SU-DHL-6 (cell line): ENCODE results near the gene GHR.

Experiments used
- H2AFZ ChIP-seq: fragments of 200-600 bp; sonication (generic); 2 replicates; pipeline ENCODE4 v1.6.1; 2014; ENCODE audit warnings: low read depth, mild to moderate bottlenecking, moderate library complexity, mixed read lengths, antibody characterized with exemption, low read length; ENCODE audit not compliant: severe bottlenecking
- H3F3A ChIP-seq: fragments of 200-600 bp; shearing (Covaris generic); 2 replicates; pipeline ENCODE4 v1.6.0; 2016; ENCODE audit warnings: antibody characterized with exemption, mild to moderate bottlenecking; ENCODE audit not compliant: insufficient read depth
- H3K27ac ChIP-seq: fragments of 200-600 bp; sonication (generic); 2 replicates; pipeline ENCODE4 v1.5.1; 2016; ENCODE audit warnings: low read depth, mild to moderate bottlenecking, low read length, moderate library complexity, mixed read lengths
- H3K27me3 ChIP-seq: fragments of 200-600 bp; sonication (generic), shearing (Covaris generic); 2 replicates; pipeline ENCODE4 v1.6.0; 2014; ENCODE audit warnings: mild to moderate bottlenecking, low read length
- H3K36me3 ChIP-seq: fragments of 200-600 bp; sonication (generic); 2 replicates; pipeline ENCODE4 v1.6.1; 2014; ENCODE audit warnings: mild to moderate bottlenecking, low read length, mixed read lengths
- H3K4me2 ChIP-seq: fragments of 300-600, 200-600 bp; shearing (Covaris generic), sonication (generic); 2 replicates; pipeline ENCODE4 v1.6.0; 2014; ENCODE audit warnings: low read length, low read depth, mild to moderate bottlenecking; ENCODE audit not compliant: poor library complexity, severe bottlenecking
- H3K4me3 ChIP-seq: fragments of 200-600 bp; sonication (generic); 2 replicates; pipeline ENCODE4 v1.5.1; 2014; ENCODE audit warnings: antibody characterized with exemption, low read length, mild to moderate bottlenecking, mixed read lengths; ENCODE audit not compliant: insufficient read depth, poor library complexity, severe bottlenecking
- H3K79me2 ChIP-seq: fragments of 200-600 bp; sonication (generic); 2 replicates; pipeline ENCODE4 v1.6.1; 2014; ENCODE audit warnings: mild to moderate bottlenecking, low read length, moderate library complexity; ENCODE audit not compliant: insufficient read depth
- H3K9ac ChIP-seq: fragments of 200-600 bp; sonication (generic); 2 replicates; pipeline ENCODE4 v1.7.0; 2014; ENCODE audit warnings: mild to moderate bottlenecking, low read length
- H3K9me2 ChIP-seq: fragments of 200-600 bp; sonication (generic); replicated peaks from 2 replicates; pipeline ENCODE4 v1.6.1; 2014; ENCODE audit warnings: low read length; ENCODE audit not compliant: insufficient read depth
- H3K9me3 ChIP-seq: fragments of 200-600 bp; sonication (generic); 2 replicates; pipeline ENCODE4 v1.6.1; 2014; ENCODE audit warnings: low read length, mixed read lengths; ENCODE audit not compliant: insufficient read depth
- H4K20me1 ChIP-seq: fragments of 200-600 bp; sonication (generic); 2 replicates; pipeline ENCODE4 v1.6.1; 2014; ENCODE audit warnings: low read depth, mild to moderate bottlenecking, antibody characterized with exemption, low read length, moderate library complexity, mixed read lengths
- CTCF ChIP-seq: fragments of 200-600 bp; sonication (generic); IDR thresholded peaks from one replicate; pipeline ENCODE4 v1.5.1; 2017; ENCODE audit warnings: antibody characterized with exemption, mild to moderate bottlenecking, low read length, moderate library complexity; ENCODE audit not compliant: insufficient read depth, poor library complexity, severe bottlenecking
- EZH2phosphoT487 ChIP-seq: fragments of 200-600 bp; sonication (generic), shearing (Covaris generic); conservative IDR thresholded peaks from 2 replicates; pipeline ENCODE4 v1.6.1; 2018; ENCODE audit warnings: mild to moderate bottlenecking, antibody characterized with exemption, low read length, moderate library complexity, mixed read lengths

Gene GHR

GRCh38 chr5:42636946-42637345, 213.7 kb downstream of the GHR start:
- H3K36me3 ChIP-seq = no peaks in the 10 kb centered on the region
- no peak overlapping the region for H3K4me2 ChIP-seq
- H3F3A ChIP-seq = no peaks in the 10 kb centered on the region
- no peaks in the 10 kb centered on the region for H4K20me1 ChIP-seq
- no peak for TF ChIP-seq CTCF
- TF ChIP-seq EZH2phosphoT487 = no peak
- no peak overlapping the region for H2AFZ ChIP-seq
- H3K27me3 ChIP-seq = no peaks in the 10 kb centered on the region
- no peaks in the 10 kb centered on the region for H3K9me3 ChIP-seq
- H3K9ac ChIP-seq = no peak overlapping the region
- H3K79me2 ChIP-seq = no peaks in the 10 kb centered on the region
- no peak overlapping the region for H3K27ac ChIP-seq
- no peak overlapping the region for H3K4me3 ChIP-seq
- no peaks in the 10 kb centered on the region for H3K9me2 ChIP-seq

- no peak for TF ChIP-seq EZH2phosphoT487
- TF ChIP-seq CTCF = no peak
- Histone ChIP-seq H4K20me1 (no peaks in the 10 kb centered on the region), H3K36me3 (no peaks in the 10 kb centered on the region), H3K27me3 (no peaks in the 10 kb centered on the region), H3K9me3 (no peaks in the 10 kb centered on the region), H2AFZ (no peak overlapping the region), H3K4me3 (no peak overlapping the region), H3F3A (no peaks in the 10 kb centered on the region), H3K9ac (no peak overlapping the region), H3K9me2 (no peaks in the 10 kb centered on the region), H3K27ac (no peak overlapping the region), H3K4me2 (no peak overlapping the region), H3K79me2 (no peaks in the 10 kb centered on the region)
Observed at GRCh38 chr5:42638972-42639371, 215.7 kb downstream of the GHR start.

- Histone ChIP-seq H3K4me2 (no peak overlapping the region), H4K20me1 (no peaks in the 10 kb centered on the region), H3K9me2 (no peaks in the 10 kb centered on the region), H3K4me3 (no peak overlapping the region), H3K9ac (no peak overlapping the region), H3K79me2 (no peaks in the 10 kb centered on the region), H3K36me3 (no peaks in the 10 kb centered on the region), H3K9me3 (no peaks in the 10 kb centered on the region), H3K27me3 (no peaks in the 10 kb centered on the region), H3K27ac (no peak overlapping the region), H3F3A (no peaks in the 10 kb centered on the region), H2AFZ (no peak overlapping the region)
- TF ChIP-seq CTCF (no peak), EZH2phosphoT487 (no peak)
Observed at GRCh38 chr5:42640835-42641234, 217.6 kb downstream of the GHR start.
